Colonic mucosa (tissue), 4 donors: ENCODE data around the gene FPR3. TPM values are rescaled to one million over a fixed set of nuclear protein-coding genes. Genes with fewer than 3 reads are reported as not detected.

Experiments used
- DNase-seq: peaks from one replicate; pipeline ENCODE4 v3.0.0-alpha.2; 2020
- H3K27ac ChIP-seq: fragments of 200-600 bp; one replicate; pipeline ENCODE4 v1.8.0; 2021
- H3K27me3 ChIP-seq: fragments of 200-600 bp; one replicate; pipeline ENCODE4 v1.8.0; 2021
- H3K36me3 ChIP-seq: fragments of 200-600 bp; one replicate; pipeline ENCODE4 v1.8.0; 2021
- H3K4me1 ChIP-seq: fragments of 200-600 bp; one replicate; pipeline ENCODE4 v1.8.0; 2021; ENCODE audit warnings: mild to moderate bottlenecking
- H3K4me3 ChIP-seq: fragments of 200-600 bp; one replicate; pipeline ENCODE4 v1.8.0; 2021
- H3K9ac ChIP-seq, 2 donors: one replicate each; pipeline ENCODE4 v1.7.0; 2013; ENCODE audit warnings: control low read depth in 2 of 2, low read depth in 2 of 2, low read length in 2 of 2
- H3K9me3 ChIP-seq: fragments of 200-600 bp; one replicate; pipeline ENCODE4 v1.8.0; 2021
- intact Hi-C: fragments of 100-400 bp; cut with DNase I; formaldehyde crosslinking; loops from one replicate; pipeline ENCODE4 v1.14.1; 2022
- total RNA-seq, 2 donors: library from RNA; stranded (reverse); fragmentation: NEBNext Ultra II Directional in 1 of 2; extraction: Animal tissue kit (Norgen Biotek cat#: 25700) in 1 of 2; gene quantifications; one replicate each; pipeline ENCODE4 v1.2.1, GENCODE V29; 2021
- TF ChIP-seq, protein P1 (sequence below): fragments of 200-600 bp; IDR thresholded peaks from one replicate; pipeline ENCODE4 v1.8.0; 2022; ENCODE audit warnings: antibody characterized with exemption, mild to moderate bottlenecking
- donor health status: healthy.
- donor health status: DM: no; HTN: no; CAD: no.
- donor health status: DM: no; HTN: no; CAD: no.

Gene FPR3
- total RNA-seq, 2 donors from 2014 or later = 1.3 to 7.1 TPM

DNA sequence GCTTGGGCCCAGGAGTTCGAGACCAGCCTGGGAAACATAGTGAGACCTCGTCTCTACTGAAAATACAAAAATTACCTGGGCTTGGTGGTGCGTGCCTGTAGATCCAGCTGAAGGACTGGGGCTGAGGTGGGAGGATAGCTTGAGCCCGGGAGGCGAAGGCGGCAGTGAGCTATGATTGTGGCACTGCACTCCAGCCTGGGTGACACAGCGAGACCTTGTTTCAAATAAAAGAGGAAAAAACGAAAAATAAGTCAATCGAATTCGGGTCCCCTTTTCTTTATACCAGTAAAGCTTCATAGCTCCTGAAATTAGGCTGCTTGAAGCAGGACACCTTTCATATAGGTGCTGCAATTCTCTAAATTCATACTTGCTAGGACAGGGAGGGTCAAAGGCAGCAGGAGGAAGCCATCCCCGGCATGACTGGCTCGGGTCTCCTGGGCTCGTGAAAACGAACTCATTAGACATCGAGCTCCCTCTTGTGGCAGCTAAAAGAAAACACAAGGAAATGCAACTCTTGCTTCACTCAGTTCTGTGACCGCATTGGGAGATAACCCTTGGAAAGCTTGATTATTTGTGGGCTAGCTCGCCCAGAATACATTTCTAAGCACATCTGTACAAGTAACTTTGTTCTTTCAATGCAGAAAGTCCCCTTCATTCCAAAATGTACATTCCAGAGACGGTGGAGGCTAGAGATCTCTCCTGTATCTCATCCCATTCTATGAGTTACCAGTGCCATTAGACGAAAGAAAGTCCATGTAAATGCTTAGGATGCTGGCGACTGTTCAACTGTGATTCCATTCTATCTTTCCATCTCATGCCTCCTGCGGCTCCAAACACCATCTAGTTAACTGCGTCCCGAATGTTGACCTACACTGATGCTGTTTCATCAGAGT lies 17.1 kb upstream of the FPR3 start:
- TF ChIP-seq, protein P1, sequence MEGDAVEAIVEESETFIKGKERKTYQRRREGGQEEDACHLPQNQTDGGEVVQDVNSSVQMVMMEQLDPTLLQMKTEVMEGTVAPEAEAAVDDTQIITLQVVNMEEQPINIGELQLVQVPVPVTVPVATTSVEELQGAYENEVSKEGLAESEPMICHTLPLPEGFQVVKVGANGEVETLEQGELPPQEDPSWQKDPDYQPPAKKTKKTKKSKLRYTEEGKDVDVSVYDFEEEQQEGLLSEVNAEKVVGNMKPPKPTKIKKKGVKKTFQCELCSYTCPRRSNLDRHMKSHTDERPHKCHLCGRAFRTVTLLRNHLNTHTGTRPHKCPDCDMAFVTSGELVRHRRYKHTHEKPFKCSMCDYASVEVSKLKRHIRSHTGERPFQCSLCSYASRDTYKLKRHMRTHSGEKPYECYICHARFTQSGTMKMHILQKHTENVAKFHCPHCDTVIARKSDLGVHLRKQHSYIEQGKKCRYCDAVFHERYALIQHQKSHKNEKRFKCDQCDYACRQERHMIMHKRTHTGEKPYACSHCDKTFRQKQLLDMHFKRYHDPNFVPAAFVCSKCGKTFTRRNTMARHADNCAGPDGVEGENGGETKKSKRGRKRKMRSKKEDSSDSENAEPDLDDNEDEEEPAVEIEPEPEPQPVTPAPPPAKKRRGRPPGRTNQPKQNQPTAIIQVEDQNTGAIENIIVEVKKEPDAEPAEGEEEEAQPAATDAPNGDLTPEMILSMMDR = peak; percentile 58
- intact Hi-C loops = loop anchor here (10.0 kb wide), 1 partner anchor 123 kb away; no protein-coding TSS in a partner anchor
- no peak overlapping the region for H3K27ac ChIP-seq

DNA sequence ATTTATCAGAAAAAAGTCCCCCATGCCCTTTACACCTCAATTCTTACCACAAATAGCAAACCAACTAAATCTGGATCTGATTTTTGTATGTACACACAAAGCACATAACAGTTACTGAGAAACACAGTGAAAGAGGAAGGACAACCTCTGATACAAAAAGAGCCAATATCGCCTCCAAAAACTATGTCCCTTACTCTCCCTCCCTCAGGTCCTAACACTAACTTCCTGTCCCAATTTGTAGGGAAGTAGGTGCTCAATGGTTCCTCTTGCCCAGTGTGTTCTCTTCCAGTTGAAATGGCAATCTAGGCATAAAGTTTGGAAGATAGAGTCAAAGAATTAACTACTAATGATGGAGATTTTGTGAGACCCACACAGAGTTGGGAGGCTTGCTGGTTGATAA lies 15.8 kb upstream of the FPR3 start:
- Histone ChIP-seq H3K4me3 (no peak overlapping the region), H3K36me3 (no peaks in the 10 kb centered on the region), H3K27ac (no peak overlapping the region), H3K9me3 (no peaks in the 10 kb centered on the region), H3K27me3 (no peaks in the 10 kb centered on the region), H3K4me1 (no peaks in the 10 kb centered on the region), H3K9ac (no peak overlapping the region)
- DNase-seq = no peak
- intact Hi-C loops = loop anchor here (10.0 kb wide), 1 partner anchor 124 kb away; no protein-coding TSS in a partner anchor
- TF ChIP-seq, protein P1 = no peak

More for the DNA sequence above, 17.1 kb upstream of the FPR3 start:
- H3K9me3 ChIP-seq = no peaks in the 10 kb centered on the region
- H3K4me1 ChIP-seq = no peaks in the 10 kb centered on the region
- DNase-seq = peak; percentile 47
- H3K9ac ChIP-seq = no peak overlapping the region
- H3K4me3 ChIP-seq = no peak overlapping the region
- no peaks in the 10 kb centered on the region for H3K36me3 ChIP-seq
- no peaks in the 10 kb centered on the region for H3K27me3 ChIP-seq

DNA sequence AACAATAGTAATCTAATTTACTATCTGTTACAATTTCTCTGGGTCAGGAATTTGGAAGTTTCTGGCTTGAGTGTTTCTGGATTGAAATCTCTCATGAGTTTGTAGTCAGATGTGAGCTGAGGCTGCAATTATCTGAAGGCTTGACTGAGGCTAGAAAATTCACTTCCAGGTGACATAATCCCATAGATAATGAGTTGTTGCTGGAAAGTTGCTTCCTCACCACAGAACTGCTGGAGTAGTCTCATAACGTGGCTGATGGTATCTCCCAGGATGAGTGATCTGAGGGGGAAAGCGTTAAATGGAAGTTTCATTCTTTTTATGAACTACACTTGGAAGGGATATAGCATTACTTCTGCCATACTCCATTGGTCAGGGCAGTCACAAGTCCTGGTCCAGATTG lies 15.3 kb upstream of the FPR3 start:
- Histone ChIP-seq H3K27ac (no peak overlapping the region), H3K27me3 (no peaks in the 10 kb centered on the region), H3K4me1 (no peaks in the 10 kb centered on the region), H3K4me3 (no peak overlapping the region), H3K9me3 (no peaks in the 10 kb centered on the region), H3K9ac (no peak overlapping the region), H3K36me3 (no peaks in the 10 kb centered on the region)
- DNase-seq = no peak
- intact Hi-C loops = loop anchor here (10.0 kb wide), 1 partner anchor 125 kb away; no protein-coding TSS in a partner anchor
- TF ChIP-seq, protein P1 = no peak

DNA sequence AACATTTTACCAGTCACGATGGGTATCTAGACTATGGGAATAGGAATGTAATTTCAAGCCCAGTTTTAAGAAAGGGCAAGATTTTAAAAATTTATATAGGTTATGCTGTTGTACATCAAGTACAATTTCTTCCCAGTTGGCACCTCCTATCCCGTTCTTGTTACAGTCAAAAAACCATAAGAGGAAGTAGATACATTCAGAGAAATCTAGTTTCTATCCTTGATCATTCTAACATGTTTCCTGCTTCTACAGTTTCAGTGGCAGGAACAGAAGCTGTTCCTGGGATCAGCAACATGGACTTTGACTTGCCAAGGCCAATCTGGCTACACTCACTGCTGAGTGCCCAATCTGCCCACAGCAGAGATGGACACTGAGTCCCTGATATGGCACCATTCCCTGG lies 14.7 kb upstream of the FPR3 start:
- Histone ChIP-seq H3K9ac (no peak overlapping the region), H3K9me3 (no peaks in the 10 kb centered on the region), H3K36me3 (no peaks in the 10 kb centered on the region), H3K4me3 (no peak overlapping the region), H3K27me3 (no peaks in the 10 kb centered on the region), H3K4me1 (no peaks in the 10 kb centered on the region), H3K27ac (no peak overlapping the region)
- no peak for DNase-seq
- TF ChIP-seq, protein P1 = no peak
- intact Hi-C loops = no loop called here

DNA sequence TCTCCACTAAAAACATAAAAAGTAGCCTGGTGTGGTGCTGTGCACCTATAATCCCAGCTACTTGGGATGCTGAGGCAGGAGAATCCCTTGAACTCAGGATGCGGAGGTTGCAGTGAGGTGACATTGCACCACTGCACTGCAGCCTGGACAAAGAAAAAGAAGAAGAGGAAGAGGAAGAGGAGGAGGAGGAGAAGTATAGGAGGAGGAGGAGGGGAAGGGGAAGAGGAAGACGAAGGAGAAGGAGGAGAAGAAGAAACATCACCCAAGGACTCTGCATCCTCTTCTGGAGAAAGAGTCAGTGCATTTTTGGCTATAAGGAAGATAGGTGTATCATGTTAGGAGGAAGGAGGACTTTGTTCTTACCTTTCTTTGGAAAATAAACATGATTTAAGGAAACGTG lies 13.0 kb upstream of the FPR3 start:
- no peaks in the 10 kb centered on the region for H3K9me3 ChIP-seq
- no peak overlapping the region for H3K27ac ChIP-seq
- H3K4me3 ChIP-seq = no peak overlapping the region
- H3K4me1 ChIP-seq = no peaks in the 10 kb centered on the region
- no peaks in the 10 kb centered on the region for H3K27me3 ChIP-seq
- no peaks in the 10 kb centered on the region for H3K36me3 ChIP-seq
- TF ChIP-seq, protein P1 = no peak
- intact Hi-C loops = no loop called here
- H3K9ac ChIP-seq = no peak overlapping the region
- no peak for DNase-seq
